ENCODE data around the gene SASH1.

Gene SASH1

GRCh38 chr6:148526145-148526544, 183.5 kb downstream of the SASH1 start:
- DNase-seq, result no peak

- DNase-seq, result no peak
These were observed 185.7 kb downstream of the SASH1 start for GRCh38 chr6:148528292-148528691.

GRCh38 chr6:148529010-148529409, 186.4 kb downstream of the SASH1 start:
- DNase-seq, result no peak

GRCh38 chr6:148530394-148530953, 187.8 kb downstream of the SASH1 start:
- DNase-seq, result no peak

- DNase-seq, result no peak
These were observed 188.3 kb downstream of the SASH1 start for GRCh38 chr6:148530976-148531375.

GRCh38 chr6:148532698-148533097, 190.1 kb downstream of the SASH1 start:
- DNase-seq, result no peak

GRCh38 chr6:148533309-148534107, 190.9 kb downstream of the SASH1 start:
- DNase-seq, result no peak

- DNase-seq, result no peak
These were observed 192.2 kb downstream of the SASH1 start for GRCh38 chr6:148534871-148535270.

GRCh38 chr6:148535381-148535780, 192.7 kb downstream of the SASH1 start:
- DNase-seq, result no peak

- DNase-seq, result no peak
These were observed 193.3 kb downstream of the SASH1 start for GRCh38 chr6:148535976-148536375.

- no peak for DNase-seq
These were observed 195.9 kb downstream of the SASH1 start for GRCh38 chr6:148538261-148539190.

GRCh38 chr6:148543540-148543939, 200.9 kb downstream of the SASH1 start:
- no peak for DNase-seq

GRCh38 chr6:148544421-148544820, 201.8 kb downstream of the SASH1 start:
- no peak for DNase-seq

- DNase-seq, result no peak
These were observed 203.3 kb downstream of the SASH1 start for GRCh38 chr6:148545901-148546300.

GRCh38 chr6:148547110-148547509, 204.5 kb downstream of the SASH1 start:
- no peak for DNase-seq

GRCh38 chr6:148548065-148548748, 205.6 kb downstream of the SASH1 start:
- no peak for DNase-seq

GRCh38 chr6:148548749-148549140, 206.1 kb downstream of the SASH1 start:
- DNase-seq, result no peak

- DNase-seq, result no peak
These were observed 207.9 kb downstream of the SASH1 start for GRCh38 chr6:148550569-148550968.

- no peak for DNase-seq
These were observed 208.6 kb downstream of the SASH1 start for GRCh38 chr6:148551226-148551625.

GRCh38 chr6:148556410-148556809, 213.8 kb downstream of the SASH1 start:
- DNase-seq, result no peak

GRCh38 chr6:148557796-148558321, 215.2 kb downstream of the SASH1 start:
- DNase-seq, result no peak

- DNase-seq, result no peak
These were observed 217.3 kb downstream of the SASH1 start for GRCh38 chr6:148559848-148560433.
